DOHH2 (cell line): Measurements from ENCODE around the gene SLC25A17.

Source experiments
- H3F3A ChIP-seq: fragments of 200-600 bp; sonication (generic), shearing (Covaris generic); 2 replicates; pipeline ENCODE4 v1.6.0; 2016; ENCODE audit warnings: antibody characterized with exemption, mild to moderate bottlenecking; ENCODE audit not compliant: control insufficient read depth, insufficient read depth
- H3K27ac ChIP-seq: fragments of 200-600 bp; sonication (generic); 2 replicates; pipeline ENCODE4 v1.5.1; 2014; ENCODE audit warnings: low read depth, mild to moderate bottlenecking, low read length, moderate library complexity
- H3K27me3 ChIP-seq: fragments of 200-600 bp; sonication (generic); 2 replicates; pipeline ENCODE4 v1.6.1; 2014; ENCODE audit warnings: mild to moderate bottlenecking, low read length, mixed read lengths; ENCODE audit not compliant: control insufficient read depth
- H3K36me3 ChIP-seq: fragments of 200-600 bp; sonication (generic); 2 replicates; pipeline ENCODE4 v1.6.1; 2014; ENCODE audit warnings: mild to moderate bottlenecking, low read length, moderate library complexity, mixed read lengths; ENCODE audit not compliant: control insufficient read depth
- H3K4me1 ChIP-seq: fragments of 200-600 bp; sonication (generic); 2 replicates; pipeline ENCODE4 v1.6.1; 2014; ENCODE audit warnings: mild to moderate bottlenecking, low read length, mixed read lengths; ENCODE audit not compliant: control insufficient read depth
- H3K4me2 ChIP-seq: fragments of 200-600 bp; sonication (generic); 2 replicates; pipeline ENCODE4 v1.6.0; 2014; ENCODE audit warnings: mild to moderate bottlenecking, low read length, moderate library complexity
- H3K4me3 ChIP-seq: fragments of 200-600 bp; sonication (generic); 2 replicates; pipeline ENCODE4 v1.5.1; 2014; ENCODE audit warnings: mild to moderate bottlenecking, low read length, mixed read lengths
- H3K79me2 ChIP-seq: fragments of 200-600 bp; sonication (generic); 2 replicates; pipeline ENCODE4 v1.6.1; 2014; ENCODE audit warnings: mild to moderate bottlenecking, low read length, mixed read lengths; ENCODE audit not compliant: control insufficient read depth
- H3K9me2 ChIP-seq: fragments of 200-600 bp; sonication (generic); replicated peaks from 2 replicates; pipeline ENCODE4 v1.6.1; 2014; ENCODE audit warnings: mild to moderate bottlenecking, low read length, mixed read lengths; ENCODE audit not compliant: control insufficient read depth
- H3K9me3 ChIP-seq: fragments of 200-600 bp; sonication (generic); 2 replicates; pipeline ENCODE4 v1.6.1; 2014; ENCODE audit warnings: antibody characterized with exemption, low read length, mixed read lengths; ENCODE audit not compliant: control insufficient read depth, insufficient read depth
- H4K20me1 ChIP-seq: fragments of 200-600 bp; sonication (generic); 2 replicates; pipeline ENCODE4 v1.6.0; 2014; ENCODE audit warnings: low read depth, mild to moderate bottlenecking, antibody characterized with exemption, low read length, moderate library complexity; ENCODE audit not compliant: control insufficient read depth, insufficient read depth
- EZH2phosphoT487 ChIP-seq: fragments of 200-600 bp; sonication (generic); IDR thresholded peaks from 2 replicates; pipeline ENCODE4 v1.6.1; 2017; ENCODE audit warnings: borderline replicate concordance, mild to moderate bottlenecking, antibody characterized with exemption, low read length, moderate library complexity, mixed read lengths
- TF ChIP-seq, protein P1 (sequence below): fragments of 200-600 bp; sonication (generic); IDR thresholded peaks from one replicate; pipeline ENCODE4 v1.5.1; 2014; ENCODE audit warnings: antibody characterized with exemption, mild to moderate bottlenecking, low read depth, low read length; ENCODE audit not compliant: poor library complexity, severe bottlenecking

The SLC25A17 gene

DNA sequence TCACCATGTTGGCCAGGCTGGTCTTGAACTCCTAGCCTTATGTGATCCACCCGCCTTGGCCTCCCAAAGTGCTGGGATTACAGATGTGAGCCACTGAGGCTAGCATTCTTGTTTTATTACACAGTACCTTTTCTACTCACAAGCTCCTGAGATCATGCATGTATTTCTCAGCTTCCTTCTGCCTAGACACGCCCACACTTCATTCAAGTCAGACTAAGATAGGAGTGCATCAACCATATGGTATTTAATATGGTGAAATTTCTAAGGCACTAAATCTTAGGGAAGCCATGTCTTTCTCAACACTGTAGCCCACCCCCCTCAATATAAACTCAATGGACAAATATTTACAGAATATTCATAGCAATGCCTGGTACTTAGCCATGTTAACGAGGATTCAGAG lies 62.1 kb downstream of the SLC25A17 start:
- Histone ChIP-seq H3K4me3 (no peak overlapping the region), H3K9me2 (no peaks in the 10 kb centered on the region), H3K4me2 (no peak overlapping the region), H3K79me2 (no peaks in the 10 kb centered on the region), H3F3A (no peaks in the 10 kb centered on the region), H3K36me3 (no peaks in the 10 kb centered on the region), H3K4me1 (peaks cover 9% of the 10 kb centered on the region), H4K20me1 (no peaks in the 10 kb centered on the region), H3K9me3 (no peaks in the 10 kb centered on the region), H3K27ac (no peak overlapping the region), H3K27me3 (no peaks in the 10 kb centered on the region)
- no peak for TF ChIP-seq EZH2phosphoT487
- TF ChIP-seq, protein P1, sequence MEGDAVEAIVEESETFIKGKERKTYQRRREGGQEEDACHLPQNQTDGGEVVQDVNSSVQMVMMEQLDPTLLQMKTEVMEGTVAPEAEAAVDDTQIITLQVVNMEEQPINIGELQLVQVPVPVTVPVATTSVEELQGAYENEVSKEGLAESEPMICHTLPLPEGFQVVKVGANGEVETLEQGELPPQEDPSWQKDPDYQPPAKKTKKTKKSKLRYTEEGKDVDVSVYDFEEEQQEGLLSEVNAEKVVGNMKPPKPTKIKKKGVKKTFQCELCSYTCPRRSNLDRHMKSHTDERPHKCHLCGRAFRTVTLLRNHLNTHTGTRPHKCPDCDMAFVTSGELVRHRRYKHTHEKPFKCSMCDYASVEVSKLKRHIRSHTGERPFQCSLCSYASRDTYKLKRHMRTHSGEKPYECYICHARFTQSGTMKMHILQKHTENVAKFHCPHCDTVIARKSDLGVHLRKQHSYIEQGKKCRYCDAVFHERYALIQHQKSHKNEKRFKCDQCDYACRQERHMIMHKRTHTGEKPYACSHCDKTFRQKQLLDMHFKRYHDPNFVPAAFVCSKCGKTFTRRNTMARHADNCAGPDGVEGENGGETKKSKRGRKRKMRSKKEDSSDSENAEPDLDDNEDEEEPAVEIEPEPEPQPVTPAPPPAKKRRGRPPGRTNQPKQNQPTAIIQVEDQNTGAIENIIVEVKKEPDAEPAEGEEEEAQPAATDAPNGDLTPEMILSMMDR: no peak

DNA sequence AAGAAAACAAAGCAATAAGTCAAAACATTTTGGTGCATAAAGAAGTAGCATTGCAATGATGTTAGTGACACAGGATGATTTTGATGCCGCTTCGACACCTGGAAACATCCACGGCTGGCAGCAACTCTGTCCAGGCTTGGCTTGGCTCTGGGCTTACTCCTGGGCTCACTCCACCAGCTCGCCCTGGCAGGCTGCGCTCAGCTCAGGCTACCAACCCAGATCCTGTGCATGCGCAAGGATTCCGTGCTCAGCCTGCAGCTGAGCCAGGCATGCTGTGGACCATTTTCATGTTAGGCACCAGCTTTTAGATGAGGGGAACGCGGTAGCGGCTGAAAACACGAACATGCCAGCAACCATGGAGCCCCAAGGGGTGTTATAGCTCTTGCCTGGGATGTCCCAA lies 66.0 kb downstream of the SLC25A17 start:
- H3F3A ChIP-seq: no peaks in the 10 kb centered on the region
- no peaks in the 10 kb centered on the region for H3K79me2 ChIP-seq
- H3K27ac ChIP-seq: no peak overlapping the region
- no peaks in the 10 kb centered on the region for H3K27me3 ChIP-seq
- no peaks in the 10 kb centered on the region for H3K9me2 ChIP-seq
- no peaks in the 10 kb centered on the region for H3K36me3 ChIP-seq
- peaks cover 4% of the 10 kb centered on the region; the same call in 1 of the 2 replicates for H3K9me3 ChIP-seq
- no peaks in the 10 kb centered on the region for H4K20me1 ChIP-seq
- TF ChIP-seq EZH2phosphoT487: no peak
- TF ChIP-seq, protein P1: no peak
- H3K4me2 ChIP-seq: no peak overlapping the region
- H3K4me3 ChIP-seq: no peak overlapping the region
- no peaks in the 10 kb centered on the region for H3K4me1 ChIP-seq

DNA sequence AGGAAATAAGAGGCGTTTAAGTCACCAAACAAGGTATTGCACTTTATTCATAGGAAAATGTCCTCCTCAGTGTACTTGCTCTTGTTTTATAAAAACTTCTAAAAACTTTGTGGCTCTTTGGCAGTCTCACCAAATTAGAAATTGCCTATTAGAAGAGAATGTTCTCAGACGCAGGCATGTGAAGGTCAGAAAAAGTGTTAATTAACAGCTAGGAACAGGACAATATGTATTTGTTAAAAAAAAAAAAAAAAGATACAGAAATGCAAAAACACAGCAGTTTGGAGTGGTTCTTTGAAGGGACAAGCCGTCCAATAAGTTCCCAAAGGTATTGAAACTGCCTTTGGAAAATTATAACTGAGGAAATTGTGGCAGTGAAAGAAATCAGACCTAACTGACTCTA lies 67.9 kb downstream of the SLC25A17 start:
- no peaks in the 10 kb centered on the region for H3K36me3 ChIP-seq
- H3K27ac ChIP-seq: no peak overlapping the region
- TF ChIP-seq EZH2phosphoT487: no peak
- TF ChIP-seq, protein P1: no peak

More for the DNA sequence above, 67.9 kb downstream of the SLC25A17 start:
- Histone ChIP-seq H3F3A (no peaks in the 10 kb centered on the region), H3K9me2 (no peaks in the 10 kb centered on the region), H3K27me3 (no peaks in the 10 kb centered on the region), H3K4me1 (no peaks in the 10 kb centered on the region), H3K9me3 (peaks cover 4% of the 10 kb centered on the region; the same call in 1 of the 2 replicates), H3K4me3 (no peak overlapping the region), H4K20me1 (no peaks in the 10 kb centered on the region), H3K79me2 (no peaks in the 10 kb centered on the region), H3K4me2 (no peak overlapping the region)
